Left renal pelvis (tissue), 4 donors: ENCODE measurements around the gene HOXB5. TPM values are rescaled to one million over a fixed set of nuclear protein-coding genes. Genes with fewer than 3 reads are reported as not detected.

Source experiments
- DNase-seq, 4 donors: peaks; one replicate each; pipeline ENCODE4 v3.0.0-alpha.2; 2013; ENCODE audit warnings: low read depth in 4 of 4, low spot score in 3 of 4
- polyA plus RNA-seq, 4 donors: library from polyadenylated mRNA; unstranded; fragments of 120-200 nt; gene quantifications; one replicate each; pipeline ENCODE4 v1.2.1, GENCODE V29; 2013; ENCODE audit not compliant: insufficient read length in 4 of 4

The HOXB5 gene
- polyA plus RNA-seq, 4 donors: 13.7 to 51.2 (median 30.4) TPM

DNA sequence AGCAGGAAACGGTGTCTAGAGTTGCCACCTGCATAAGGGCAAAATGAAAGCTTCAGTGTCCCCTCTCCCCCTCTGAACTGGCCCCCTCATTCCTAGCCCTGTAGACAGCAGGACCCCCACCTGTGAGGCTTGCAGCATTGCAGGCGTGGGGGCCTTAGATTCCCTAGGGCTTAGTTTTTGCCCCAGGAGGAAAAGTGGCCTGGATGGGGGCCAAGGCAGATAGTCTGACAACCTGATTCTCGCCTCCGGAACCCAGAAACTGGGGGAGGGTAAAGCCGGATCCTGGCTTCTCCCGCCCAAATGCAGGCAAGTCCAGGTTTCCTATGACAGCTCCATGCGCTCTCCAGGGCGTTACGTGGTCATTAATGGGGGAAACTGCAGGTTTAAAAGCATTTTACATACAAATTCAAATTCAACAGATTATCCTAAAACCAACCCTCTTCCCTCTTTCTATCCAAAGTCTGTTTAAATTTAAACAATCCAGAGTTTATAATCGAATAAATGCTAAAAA lies 11.9 kb upstream of the HOXB5 start:
- DNase-seq: no peak

DNA sequence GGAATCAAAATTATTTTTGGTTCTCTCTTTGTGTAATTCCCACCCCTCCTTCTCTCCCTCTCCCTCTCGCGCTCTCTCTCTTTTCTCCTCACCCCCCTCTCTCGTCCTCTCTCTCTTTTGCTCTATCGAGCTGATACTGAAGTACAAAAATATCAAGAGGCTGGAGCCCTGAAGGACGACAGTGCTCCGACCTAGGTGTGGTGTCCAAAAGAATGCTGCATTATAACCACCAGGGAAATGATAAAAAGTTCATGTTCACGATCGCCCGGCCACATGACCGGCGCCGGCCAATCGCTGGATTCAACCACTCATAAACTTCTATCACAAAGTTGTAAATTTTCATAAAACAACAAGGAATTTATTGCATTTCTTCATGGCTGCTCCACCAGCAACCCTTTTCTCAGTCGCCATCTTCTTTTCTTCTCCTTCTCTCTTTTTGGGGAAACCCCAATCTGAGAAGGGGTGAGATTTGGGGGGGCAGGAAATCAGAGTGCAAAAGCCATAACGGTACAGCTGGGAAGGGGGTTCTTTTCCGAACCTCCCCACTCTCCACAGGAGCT lies 11.3 kb upstream of the HOXB5 start, which contains the start of gene HOXB6:
HOXB6 (minus strand) TSS at position 217 of the 560 bp plus-strand sequence. CDS start 6,836 bp downstream, outside the sequence.
- peak in 1 of 4 donors; percentile 88 for DNase-seq

DNA sequence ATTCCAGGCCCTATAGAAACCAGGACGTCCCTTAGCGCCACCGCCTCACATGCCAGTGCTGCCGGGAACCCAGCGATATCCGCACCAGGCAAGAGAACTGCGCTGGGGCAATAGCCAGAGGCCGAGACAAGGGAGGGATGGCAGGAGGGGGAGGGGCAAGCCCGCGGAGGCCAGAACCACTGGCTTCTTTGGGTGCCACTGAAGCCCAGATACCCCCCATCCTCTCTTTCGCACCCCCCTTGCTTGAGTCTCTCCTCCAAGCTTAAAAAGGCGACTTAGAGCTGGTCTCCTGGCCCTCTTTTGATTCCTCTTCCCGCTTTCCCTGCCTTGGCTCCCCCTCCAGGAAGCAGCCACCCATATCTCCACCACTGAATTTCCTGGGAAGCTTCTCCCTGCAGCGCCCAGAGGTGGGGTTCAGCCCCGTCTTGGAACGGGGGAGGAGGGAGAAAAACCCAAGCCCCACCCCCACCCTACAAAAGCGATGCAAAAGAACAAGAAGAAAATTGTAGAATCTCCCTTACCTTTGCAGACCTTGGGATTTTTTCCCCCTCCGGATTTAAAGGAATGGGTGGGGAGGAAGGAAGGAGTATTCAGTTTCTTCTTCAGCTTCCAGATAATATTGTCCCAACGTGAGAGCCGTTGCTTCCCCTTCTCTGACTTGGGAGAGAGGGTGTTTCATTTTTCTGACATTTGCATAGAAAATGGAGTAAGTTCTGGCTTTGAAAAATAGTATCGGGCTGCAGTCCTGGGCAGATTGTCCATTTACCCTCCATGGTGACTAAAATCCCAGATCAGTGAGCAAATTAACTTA lies 10.6 kb upstream of the HOXB5 start:
- DNase-seq: no peak

DNA sequence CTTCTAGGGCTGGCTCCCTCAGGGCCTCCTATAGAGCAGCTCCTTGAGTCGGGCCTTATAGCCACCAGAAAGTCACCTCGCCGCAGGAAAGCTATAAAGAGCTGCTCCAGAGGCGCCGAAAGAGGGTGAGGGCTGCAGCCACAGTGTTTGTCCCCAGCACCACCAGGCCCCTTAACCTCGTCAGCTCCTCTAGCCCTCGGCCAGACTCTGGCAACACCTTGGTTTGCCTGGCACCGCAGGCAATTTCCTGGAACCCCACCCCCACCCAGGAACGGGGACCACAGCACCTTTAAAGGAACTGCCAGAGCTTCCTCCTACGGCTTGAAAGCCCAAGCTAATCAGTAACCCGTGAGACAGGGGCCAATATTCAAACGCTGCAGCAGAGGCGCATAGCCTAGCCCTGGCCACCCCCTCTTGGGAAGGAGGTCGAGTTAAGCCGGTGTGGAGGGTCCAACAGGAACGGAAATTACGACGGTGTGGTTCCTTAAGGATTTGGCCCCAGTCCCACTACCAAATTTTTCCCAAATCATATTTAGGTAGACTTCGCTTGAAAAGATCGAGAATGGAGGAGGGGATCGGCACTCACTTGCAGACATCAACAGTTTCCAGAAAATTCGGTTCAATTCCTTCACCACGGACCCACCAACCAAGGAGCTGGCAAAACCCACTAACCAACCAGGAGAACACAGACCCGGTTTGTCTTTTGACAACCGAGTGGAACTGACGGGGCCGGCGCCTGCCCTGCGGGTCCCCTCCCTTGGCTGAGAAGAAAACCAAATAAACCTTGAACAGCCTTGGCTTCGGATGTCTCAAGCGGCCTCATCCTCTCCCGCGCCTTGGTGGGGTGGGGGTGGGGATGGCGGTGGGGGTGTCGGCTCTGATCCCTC lies 8.2 kb upstream of the HOXB5 start:
- DNase-seq: no peak

DNA sequence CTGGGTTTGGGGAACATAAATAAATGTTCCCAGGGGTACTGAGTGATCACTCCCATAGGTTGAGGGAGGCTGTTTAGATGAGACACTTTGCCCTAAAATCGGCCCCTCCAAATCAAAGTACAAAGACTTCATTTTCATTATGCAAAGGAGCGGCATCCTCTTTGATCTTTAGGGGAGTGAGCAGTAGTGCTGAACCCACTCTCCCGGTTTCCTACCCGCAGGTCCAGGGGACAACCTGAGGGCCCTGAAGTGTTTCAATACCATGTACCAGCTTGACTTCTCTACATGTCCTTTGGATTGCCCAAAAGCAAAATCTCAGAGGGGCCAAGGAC lies 7.6 kb upstream of the HOXB5 start:
- no peak for DNase-seq

DNA sequence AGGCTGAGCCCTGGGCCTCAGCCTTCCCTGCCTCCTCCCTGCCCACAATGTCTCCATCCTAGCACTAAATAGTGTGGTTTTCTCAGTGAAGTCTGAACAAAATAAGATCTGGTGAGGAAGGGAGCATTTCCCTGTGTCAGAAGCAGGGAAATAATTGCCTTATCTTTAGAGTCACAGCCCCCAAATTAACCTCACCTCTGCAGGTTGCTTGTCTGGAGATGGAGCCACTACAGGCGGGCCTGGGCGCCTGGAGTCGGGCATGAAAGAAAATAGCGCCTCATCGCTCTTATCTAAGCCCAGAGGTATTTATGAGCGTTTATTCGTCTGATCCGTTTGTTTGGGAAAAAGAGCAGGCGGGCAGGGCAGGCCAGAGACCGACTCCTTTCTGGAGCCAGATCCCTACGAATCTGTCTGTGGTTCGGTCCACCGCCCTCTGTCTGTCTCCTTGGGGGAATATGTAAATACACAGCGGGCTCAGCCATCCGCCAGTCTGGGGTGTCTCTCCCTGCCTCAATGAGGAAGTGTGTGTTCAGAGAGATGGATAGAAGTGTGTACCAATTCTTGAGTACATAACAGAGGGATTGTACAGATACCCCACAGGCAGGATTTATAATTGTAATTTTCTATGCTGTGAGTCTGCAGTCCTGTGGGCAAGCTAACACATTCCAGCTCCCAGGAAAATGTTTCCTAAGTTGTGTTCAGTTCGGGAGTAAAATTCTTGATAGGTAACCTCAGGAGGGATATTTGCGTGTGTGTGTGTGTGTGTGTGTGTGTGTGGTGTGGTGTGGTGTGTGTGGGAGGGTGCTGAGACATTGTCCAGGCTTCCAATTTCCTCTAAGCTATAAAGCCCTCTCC lies 6.9 kb upstream of the HOXB5 start:
- no peak for DNase-seq

DNA sequence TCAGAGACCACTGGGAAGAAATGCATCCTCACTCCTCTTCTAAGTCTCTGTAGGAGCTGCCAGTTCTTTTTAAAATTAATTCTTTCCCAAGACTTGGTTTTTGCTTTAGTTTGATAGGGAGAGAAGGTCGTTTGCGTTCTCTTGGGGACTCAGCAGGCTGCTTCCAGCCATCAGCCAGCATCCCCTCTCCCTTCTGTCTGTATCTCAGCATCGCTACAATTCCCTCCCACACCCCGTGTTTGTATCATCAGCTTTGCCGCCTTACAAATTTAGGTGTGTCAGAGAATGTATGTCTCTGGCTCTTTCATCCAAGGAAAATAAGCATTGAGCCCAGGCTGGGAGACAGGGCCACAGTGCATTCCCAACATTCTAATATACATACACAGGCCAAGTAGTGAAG lies 5.8 kb upstream of the HOXB5 start:
- DNase-seq: no peak

DNA sequence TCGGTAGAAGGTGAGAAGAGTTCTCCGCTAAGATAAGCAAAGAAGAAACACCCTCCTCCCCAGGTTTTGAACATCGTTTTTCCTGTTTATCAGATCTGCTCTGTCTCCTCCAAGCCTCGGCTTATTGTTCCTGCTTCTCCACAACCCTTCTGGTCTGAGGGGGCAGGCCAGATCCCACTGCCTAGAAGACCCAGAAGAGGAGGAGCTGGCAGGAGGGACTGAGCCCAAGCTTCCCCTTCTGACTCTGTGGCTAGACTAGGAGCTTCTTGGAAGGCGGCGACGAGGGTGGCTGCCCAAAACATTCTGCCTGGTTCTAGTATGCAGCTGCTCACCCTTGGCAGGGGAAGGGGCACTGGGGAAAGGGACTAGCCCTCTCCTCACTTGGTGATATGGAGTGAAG lies 5.2 kb upstream of the HOXB5 start:
- DNase-seq: no peak

DNA sequence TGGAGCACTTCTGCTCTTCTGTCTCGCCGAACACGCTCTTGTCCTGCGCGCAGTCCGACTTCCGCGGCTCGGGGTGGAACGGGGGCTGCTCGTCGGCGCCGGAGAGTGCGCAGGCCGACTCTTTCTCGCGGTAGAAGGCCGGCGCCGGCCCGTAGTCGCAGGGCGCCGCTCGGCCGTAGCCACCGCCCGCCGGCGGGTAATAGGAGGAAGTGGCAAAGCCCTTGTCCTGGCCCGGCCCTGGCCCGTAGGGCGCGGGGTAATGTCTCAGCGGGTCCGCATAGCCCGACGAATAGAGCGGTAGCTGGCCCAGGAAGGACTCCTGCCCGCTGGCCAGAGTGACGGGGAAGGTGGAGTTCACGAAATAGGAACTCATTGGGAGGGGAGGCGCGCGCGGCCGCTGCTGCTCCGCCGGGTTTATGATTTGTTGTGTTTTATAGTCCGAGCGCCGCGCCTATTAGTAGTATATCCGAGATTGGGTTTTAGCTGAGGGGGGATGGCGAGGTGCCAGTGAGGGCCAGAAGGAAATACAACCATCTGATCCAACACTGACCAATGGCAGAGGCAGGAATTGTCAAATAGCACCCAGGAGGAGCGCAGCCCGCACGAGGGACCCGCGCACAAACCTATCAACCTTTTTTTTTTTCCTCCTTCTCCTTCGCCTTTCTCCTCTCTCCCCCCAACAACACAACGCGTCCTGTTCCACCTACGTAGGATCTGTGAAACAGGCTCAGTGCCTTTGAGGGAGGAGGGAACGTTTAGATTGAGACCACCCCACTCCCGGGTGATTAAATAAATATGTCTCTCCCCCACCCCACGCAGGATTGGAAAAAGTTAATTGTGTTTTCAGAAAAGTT lies 4.4 kb upstream of the HOXB5 start:
- DNase-seq: no peak

DNA sequence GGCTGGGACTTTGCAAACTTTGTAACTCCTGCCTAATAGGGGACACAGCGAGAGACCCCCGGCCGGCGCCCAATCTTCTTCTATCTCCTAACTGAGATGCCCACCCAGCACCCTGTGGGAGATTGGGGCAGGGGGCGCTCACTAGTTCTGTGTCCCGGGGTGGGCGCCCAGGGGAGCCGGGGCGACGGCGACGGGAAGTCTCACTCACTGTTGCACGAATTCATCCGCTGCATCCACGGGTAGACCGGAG lies 3.9 kb upstream of the HOXB5 start:
- DNase-seq: no peak

DNA sequence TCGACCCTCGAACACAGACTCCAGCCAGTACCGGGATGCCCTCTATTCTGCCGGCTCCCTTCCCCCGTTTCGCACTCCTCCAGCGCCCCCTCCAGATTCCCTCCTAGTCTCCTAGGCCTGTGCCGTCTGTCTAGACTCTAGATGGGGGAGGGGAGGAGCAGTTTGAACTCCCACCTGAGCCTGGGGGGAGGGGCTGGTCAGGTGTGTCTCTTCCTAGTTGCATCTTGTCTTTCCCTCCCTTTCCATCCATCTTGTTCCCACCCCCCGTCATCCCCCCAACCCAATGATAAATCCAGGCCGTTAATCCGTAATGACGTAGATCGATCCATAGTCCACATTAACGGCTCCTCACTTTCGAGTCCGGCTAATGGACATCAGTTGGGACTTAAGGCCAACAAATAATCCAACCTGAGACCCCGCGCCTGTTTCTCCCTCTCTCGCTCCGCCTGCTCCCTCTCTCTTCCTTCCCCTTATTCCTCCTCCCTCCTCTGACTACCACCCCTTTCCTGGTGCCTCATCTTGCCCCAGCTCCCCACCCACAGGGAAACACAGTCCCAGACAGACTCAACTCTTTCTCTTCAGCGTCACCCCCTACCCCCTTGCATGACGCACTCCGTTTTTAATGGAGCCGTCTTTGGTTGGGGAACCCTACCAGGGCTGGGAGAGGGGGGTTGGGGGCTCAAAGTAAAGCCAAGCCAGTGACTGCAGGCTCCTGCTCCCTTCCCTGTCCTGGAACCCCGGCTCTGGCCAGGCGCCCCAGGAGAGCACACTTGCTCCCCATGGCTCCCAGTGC lies 3.4 kb upstream of the HOXB5 start:
- no peak for DNase-seq

DNA sequence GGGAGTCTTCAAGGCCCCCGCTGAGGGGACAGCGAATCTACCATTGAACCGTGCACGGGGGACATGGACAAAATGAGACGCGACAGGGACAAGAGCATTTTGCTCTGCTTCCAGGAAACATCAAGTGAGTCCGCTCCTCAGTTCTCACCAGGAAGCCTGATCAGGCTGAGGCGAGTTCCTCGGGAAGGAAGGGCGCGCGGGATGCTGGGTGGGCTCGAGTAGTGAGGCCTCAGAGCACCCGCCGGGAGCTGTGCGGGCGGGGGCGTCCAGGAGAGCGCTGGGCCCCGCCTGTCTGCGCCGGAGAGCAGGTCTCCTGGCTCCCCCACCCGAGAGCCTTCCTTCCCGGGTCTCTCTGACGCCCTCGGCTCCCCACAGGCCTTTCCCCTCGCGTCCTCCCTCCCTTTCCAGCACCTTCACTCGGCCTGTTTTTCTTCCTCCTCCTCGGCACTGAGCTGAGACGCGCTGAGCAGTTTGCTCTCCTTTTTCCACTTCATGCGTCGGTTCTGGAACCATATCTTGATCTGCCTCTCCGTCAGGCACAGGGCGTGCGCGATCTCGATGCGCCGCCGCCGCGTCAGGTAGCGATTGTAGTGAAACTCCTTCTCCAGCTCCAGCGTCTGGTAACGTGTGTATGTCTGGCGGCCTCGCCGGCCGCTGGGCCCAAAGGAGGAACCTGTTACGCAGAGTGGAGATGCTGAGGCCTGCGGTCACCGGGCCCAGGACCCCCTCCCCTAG lies 2.6 kb upstream of the HOXB5 start:
- no peak for DNase-seq

DNA sequence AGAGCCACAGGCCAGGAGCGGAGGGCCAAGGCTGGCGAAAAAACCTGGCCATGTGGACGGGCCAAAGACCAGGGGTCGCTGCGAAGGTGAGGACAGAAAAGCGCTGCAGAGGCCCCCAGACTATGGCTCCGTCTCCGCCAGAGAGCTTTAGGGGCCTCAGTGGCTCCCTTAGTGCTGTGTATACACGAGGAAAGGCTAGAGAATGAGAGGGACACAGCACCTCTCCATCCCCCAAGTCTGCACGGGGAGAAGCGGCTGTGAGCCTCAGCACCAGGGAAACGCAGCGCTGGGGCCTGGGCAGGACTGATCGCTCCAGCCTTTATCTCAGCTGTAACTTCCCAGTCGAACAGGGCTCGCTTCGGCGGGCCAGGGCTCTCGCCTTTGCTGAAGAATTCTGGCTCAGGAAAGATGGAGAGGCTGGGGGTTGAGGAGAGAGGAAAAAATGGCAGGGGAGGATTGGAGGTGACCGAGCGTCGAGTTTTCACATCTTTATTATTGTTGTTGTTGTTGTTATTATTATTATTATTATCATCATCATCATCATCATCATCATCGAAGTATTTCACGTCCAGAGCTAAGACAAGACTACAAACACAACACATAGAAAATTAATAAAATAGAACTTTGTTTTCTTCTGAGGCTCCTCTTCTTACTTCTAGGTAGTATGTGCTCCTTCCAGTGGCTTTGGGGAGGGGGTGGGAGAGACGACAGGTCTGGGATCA lies 1.9 kb upstream of the HOXB5 start:
- DNase-seq: no peak

DNA sequence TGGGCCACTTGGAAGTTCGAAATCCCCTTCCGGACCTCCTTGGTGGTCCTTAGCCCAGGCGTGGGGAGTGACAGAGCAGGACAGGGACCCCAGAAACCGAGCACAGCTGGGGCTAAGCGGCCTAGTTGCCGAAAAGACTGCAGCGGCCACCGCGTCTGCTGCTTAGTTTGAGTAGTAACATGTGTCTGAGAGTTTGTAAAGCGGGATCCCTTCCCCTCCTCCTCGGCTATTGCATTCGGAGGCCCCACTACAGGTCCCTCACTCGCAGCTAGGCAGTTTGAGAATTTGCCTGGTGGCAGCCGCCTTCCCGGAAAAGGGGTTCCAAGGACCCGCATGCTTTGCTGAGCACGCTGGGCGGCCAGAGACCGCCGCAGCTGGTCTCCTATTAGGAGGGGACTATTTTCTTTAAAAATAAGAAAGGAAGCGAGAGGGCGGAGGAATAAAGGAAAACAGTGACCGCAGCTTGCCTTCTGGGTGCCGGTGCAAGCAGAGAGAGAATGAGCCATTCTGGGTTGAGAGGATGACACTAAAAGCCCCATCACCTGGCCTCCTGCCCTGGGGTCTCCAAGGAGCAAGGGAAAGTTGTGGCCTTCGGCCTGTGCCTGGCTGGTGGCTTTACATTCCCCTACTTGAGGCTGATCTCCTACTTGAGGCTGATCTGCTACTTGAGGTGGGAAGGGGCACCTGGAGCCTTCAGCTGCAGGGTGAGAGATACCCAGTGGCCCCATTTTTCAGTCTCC lies 1.1 kb upstream of the HOXB5 start:
- DNase-seq: no peak

DNA sequence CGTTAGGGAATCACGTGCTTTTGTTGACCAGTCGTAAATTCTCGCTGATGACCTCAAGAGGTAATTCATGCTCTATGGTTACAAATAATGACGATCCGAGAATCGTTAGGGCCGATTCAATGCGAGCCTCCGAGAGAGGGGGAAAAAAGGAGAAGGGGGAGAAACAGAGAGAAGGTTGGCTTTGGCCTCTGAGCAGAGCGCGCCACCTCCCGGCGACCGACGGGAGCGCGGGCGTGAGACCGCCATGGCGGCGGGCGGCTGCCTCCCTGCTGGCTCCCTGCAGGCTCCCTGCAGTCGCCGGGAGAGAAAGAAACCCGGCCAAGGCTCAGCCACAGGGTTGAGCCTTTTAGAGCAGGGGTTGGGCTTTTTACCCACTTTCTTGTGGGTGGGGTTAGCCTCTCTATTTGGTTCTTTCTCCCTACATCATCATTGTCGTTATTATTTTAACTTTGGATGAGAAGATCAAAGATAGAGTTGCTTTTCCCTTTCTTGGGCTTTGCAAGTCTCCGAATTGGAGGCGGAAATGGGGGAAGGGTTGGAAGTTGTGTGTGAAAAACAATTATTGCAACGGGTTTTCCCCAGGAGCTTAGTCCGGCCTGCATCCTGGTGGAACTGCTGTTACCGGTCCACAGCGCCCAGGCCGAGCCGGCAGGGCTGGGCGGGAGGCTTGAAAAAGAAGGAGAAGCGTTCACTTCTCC lies 410 bp upstream of the HOXB5 start:
- peak; percentile 77 to 90 (median 85) for DNase-seq

DNA sequence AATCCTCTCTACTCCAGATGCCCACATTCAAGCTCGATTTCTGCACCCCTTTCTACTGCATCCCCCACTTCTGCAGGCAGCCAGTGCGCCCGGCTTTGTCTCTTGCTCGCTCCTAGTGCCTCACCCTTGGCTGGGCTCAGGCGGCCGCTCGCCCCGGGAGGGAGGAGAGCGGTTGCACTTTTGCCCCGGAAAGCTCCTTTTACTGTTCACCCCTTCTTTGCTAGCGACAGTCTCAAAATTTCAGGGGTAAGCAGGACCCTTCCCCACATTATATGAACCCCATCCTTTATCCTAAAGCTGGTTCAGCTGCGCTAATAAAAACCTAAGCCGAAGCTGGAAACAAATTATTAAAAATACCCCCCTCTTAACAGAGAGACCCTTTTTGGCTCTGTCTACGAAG lies 1.0 kb downstream of the HOXB5 start:
- DNase-seq: no peak
